NCI-H460 (cell line): Measurements from ENCODE around the gene METTL21A. TPM values are rescaled to one million over a fixed set of nuclear protein-coding genes. Genes with fewer than 3 reads are reported as not detected.

Source experiments
- DNase-seq: peaks from one replicate; pipeline ENCODE4 v3.0.0-alpha.2; 2016; ENCODE audit warnings: low read depth; ENCODE audit errors: extremely low read depth
- small RNA-seq, 2 experiments: library from RNA; depleted of rRNA; stranded (forward); fragments of <200 nt; gene quantifications; one replicate each; pipeline ENCODE3, GENCODE V24; 2014
- total RNA-seq: library from RNA; depleted of rRNA; stranded (reverse); fragments of >200 nt; shearing (Covaris generic); gene quantifications from 2 replicates; pipeline ENCODE4 v1.2.3, GENCODE V29; 2014; rRNA removed

METTL21A gene
- total RNA-seq, 1 experiment from 2014 or later, result 136 TPM

GRCh38 chr2:207565736-207566500 lies 59.3 kb downstream of the METTL21A start:
- peak; percentile 73 for DNase-seq

Small RNA genes lying within 50 kb of the gene (small RNA-seq; reads per million reads assigned to genes)
- gene RPS29P9, result 0 reads per million in 2 experiments

Other genes with a start within 250 kb of the METTL21A start
- 74.7 and 77.9 TPM in 2 replicates for gene CREB1, start 95.4 kb downstream of the METTL21A start, total RNA-seq
- 16.8 TPM in 2 replicates for gene CCNYL1, start 86.2 kb upstream of the METTL21A start, total RNA-seq
- gene FZD5, start 144.5 kb upstream of the METTL21A start, total RNA-seq, result 13.0 and 14.4 TPM in 2 replicates